NCI-H2196 (cell line): ENCODE results near the gene FAM240B.

Source experiments
- DNase-seq: peaks from one replicate; lab custom pipeline; 2025; ENCODE audit not compliant: unreplicated experiment; lab: John Stamatoyannopoulos, UW

Gene FAM240B

DNA sequence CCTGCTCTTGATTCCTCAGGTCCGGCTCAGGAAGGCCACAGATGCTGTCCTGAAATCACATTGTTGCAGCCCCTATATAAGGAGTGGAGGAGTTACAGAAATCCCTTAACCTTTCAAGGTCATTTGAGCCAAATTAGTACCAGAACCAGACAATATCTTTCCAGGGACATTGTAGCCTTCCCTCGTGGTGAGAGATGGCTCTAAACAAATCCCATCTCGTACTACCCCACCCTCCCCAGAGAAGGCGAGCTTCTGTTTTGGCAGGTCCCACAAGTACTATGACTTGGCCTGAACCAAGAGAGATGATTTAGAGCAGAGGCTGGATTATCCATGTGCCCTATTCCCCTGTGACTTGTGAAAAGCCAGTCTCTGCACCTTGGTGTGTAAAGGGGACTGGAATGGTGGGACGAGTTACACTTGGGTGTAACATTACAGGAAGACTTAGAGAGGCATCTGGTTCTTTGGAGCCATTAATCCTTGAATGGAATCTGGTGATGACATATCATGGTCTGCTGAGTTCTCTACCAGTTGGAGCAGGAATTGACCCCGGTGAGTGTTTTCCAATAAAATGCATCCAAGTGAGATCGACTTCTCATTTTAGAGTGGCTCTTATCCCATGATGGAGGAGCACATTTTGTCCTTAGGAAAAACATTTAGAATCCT lies at the start of gene FAM240B:
TSS of gene FAM240B (minus strand) at position 51 of the 663 bp plus-strand sequence. CDS start 16,134 bp downstream, outside the sequence.
- no peak for DNase-seq

DNA sequence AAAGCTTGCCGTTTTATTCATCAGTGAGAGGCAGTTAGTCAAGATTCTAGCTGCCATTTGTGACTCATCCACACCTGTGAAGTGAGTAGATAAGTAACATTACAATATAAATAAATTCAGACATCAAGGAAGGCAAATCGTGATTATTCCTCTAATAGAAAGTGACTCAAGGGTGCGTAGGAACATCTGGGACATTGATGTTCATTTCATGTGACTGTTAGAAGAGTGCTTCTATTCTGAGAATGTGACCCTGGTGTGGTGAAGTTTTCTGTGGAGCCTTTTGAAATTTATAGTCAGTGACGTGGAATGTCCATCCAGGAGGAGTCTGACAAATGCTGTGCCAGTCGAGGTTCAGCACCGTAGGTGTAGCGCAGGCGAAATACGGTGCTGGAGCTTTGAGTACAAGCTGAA lies 48.4 kb upstream of the FAM240B start:
- no peak for DNase-seq

DNA sequence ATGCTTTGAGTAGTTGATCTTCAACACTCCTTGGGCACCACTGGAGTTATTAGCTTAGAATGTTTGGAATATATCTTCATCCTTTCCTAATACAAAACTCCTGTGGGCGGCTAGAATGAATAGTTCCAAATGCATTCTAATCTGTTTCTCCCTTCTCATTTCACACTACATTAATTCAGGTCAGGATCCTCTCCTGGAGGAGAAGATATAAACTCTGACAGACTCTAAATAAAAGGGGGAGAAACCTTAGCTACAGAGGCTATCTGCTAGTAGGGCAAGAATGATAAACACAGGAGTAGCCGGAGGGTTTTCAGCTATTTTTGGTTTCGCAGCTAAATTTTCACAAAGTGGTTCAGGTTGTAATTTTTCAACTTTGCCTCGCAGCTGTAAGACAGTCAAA lies 45.2 kb upstream of the FAM240B start:
- no peak for DNase-seq

DNA sequence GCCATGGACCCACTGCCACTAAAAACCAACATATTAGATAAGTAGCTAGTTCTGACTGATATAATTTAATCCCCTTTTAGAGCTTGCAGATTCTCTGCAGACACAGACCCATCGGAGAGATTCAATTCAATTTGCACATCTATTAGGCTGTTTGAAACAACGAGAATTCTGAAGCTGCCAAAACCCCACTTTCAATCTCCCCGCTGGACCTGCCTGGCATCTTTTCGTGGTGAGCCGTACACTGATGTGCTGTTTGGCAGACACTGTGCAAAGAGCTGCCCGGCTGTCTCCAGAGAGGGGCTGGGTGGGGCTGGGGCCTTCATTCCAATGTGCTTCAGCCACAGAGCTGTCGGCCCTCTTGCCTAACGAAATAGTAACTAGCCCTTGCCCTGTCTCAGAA lies 42.1 kb upstream of the FAM240B start:
- no peak for DNase-seq

DNA sequence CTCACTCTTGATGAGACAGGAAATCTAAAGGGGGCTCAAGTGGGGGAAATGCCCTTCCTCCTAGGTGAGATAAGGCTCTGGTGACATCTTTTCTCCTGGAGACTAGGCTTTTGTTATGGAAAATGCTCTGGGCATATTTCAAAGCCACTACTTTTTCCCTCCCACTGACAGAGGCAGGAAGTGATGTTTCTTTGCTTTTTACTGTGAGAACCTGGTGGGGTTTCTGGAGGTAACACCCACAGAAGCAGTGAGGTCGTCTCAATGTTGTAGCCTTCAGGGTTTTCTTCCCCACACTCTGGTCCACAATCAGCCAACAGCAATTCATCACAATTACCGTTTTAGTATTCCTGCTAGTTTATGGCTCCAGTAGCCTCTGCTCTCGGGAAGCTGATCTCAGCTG lies 41.4 kb upstream of the FAM240B start:
- DNase-seq = no peak

DNA sequence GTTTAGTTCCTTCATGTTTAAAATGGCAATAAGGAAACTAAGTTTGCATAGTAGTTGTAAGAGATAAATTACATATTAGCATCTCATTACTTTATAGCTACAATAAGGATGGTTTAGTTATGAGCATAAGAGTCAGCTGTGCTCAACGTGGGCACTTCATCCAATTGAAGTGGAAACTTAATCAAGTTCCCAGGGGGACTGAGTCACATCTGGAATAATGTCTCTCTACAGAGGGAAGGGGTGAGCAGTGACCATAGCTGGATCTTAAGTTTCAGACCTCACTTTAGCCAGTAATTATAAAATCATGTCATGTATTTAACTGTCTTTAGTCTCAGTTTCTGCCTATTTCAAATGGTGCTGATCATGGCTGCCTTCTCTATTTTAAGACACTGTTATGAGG lies 36.8 kb upstream of the FAM240B start:
- no peak for DNase-seq

DNA sequence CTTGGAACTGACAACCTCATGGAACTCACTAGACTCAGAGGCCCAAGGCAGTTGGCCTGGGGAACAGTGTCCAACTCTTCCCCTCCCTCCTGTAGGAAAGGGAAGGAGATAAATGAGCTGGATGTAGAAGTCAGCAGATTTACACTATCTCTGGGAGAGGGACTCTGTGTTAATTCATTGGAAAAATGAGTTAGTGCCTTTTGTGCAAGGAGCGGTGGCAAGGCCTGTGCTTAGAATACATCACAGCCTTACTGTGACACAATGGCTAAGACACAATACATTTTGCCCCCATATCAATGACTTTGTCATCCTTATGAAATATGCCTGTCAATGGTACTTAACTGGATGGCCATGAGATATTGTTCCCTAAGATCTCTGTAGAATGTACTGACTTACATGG lies 28.0 kb upstream of the FAM240B start:
- no peak for DNase-seq

DNA sequence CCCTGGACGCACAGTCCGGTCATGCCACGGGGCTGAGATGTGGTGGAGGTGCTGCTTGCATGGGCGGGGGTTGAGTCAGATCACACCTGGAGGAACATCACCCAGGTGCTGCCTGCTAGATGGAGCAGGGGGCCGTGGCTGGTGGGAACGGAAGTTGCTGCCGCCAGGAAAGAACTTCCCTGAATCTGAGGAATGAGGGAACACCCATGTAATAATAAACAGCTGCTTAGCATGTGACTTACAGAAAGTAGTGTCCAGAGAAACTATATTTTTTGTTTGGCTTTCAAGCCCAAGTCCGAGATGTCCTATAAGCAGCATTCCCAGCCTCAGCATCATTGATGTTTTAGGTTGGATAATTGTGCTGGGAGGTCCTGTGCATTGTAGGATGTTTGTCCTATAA lies 27.1 kb upstream of the FAM240B start:
- no peak for DNase-seq

DNA sequence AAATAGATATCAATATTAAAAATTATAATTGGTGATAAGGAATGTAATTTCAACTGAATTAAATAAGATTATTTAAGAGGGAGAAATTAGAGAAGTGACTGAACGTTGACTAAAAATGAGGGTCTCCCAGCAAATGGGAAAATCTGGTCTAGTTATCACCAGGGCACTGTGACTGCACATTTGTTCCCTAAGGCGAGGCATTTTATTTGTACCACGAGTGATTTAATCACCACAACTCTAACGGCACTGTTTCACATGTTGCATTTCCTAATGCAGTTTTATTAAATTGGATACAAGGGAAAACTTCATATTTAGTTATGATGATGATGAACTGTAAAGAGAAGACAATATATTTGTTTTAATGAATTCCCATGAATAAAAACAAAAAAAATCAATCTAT lies 26.4 kb upstream of the FAM240B start:
- no peak for DNase-seq

DNA sequence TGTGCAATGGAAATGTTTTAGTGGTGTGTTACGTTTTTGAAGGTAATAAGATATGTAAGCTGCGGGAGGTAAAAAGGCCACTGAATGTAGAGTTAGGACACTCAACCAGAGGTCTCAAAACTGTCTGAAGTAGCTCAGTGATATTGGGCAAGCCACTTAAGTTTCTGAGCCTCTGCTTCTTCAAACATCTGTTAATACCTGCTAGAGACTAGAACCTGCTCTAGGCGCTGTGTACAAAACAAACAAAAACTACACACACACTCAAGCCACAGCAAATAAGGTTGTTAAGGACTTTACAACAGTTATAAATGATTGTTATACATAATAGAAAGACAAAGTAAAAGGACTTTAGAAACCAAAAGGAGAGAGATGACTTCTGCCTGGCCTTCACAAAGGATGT lies 24.6 kb upstream of the FAM240B start:
- DNase-seq = no peak

DNA sequence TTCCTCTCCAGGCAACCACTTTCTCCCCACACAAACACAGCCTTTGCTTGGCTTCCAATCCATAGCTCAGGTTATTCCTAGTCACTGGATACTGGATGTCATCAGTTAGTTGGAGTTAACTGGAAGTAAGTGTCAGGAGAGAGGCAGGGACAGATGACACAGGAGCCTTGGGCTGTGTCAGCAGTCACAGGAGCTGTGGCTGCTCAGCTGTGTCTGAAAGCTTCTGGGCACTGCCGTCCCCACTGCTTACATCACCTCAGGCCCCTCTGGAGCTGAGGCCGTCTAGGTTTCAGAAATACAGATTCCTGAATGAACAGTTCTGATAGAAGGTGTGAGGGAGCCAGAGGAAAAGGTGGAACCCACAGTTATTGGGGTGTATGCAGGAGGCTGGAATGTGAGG lies 17.3 kb upstream of the FAM240B start:
- DNase-seq = no peak

DNA sequence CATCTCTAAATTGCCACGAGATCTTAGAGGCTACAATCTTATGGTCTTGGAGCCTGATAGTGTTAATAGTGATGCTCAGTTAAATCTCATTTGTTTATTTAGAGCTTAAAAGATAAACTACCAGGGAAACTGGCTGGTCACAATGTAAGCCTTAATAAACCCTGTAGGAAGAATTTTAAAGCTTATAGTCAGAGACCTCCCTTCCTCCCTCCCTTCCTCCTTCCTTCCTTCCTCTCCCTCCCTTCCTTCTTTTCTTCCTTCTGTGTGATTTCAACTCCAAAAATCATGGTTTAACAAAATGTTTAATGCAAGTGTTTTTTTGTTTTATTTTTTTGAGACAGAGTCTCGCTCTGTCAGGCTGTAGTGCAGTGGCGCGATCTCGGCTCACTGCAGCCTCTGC lies 14.9 kb upstream of the FAM240B start:
- no peak for DNase-seq

DNA sequence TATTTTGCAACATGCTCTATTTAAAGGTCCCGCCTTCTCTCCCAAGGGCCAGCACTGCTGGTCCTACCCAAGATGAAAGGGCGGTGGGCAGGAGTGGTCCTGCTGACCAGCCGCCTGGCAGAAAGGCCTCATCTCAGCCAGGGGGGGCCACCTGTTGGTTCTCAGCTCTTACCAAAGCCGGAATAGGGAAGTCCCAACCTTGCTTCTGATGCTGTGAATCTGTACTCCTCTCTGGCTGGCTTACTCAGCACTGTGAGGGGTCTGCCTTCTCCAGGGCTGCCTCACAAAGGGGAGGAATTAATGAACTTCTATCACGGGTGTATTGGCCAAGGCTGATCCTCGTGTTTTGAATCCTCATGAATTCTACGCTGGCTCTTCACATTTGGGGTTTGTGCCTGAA lies 13.6 kb upstream of the FAM240B start:
- no peak for DNase-seq

DNA sequence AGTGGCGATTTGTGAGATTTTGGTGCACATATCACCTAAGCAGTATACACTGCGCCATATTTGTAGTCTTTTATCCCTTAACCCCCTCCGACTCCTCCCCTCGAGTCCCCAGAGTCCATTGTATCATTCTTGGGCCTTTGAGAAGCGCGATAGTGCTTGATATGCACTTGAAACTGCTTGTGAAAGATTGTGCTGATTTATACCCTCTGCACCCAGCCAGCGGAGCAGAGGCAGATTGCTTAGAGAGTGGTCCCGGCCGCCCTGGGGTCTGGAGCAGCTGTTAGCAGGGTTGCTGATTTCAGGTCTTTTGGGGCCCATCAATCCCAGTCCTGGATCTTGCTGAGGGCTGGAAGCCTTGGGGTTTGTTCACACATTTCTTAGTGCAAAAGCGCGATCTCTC lies 13.0 kb upstream of the FAM240B start:
- no peak for DNase-seq

DNA sequence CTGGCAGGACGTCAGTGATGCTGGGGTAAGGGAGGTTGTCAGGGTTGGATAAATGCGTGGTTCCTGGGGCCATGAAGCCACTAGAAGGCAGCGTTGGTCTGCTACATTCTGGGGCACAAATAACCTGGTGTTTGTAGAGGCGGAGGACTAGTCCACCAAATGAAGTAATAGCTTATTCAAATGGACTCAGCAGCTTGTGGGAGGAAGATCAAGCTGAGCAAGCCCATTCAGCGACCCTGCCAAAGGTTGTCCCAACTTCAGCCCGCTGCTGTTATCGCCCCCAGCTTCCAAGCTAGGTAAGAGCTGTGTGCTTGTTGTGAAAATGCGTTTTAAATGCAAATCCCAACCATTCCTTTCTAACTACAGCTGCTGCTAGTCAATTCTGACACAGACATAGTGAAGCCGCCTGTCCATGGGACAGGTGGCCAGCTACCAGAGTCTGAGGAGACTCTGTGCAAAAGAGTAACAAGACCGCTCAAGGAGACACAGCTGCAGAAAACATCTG lies 7.6 kb upstream of the FAM240B start:
- DNase-seq = no peak

DNA sequence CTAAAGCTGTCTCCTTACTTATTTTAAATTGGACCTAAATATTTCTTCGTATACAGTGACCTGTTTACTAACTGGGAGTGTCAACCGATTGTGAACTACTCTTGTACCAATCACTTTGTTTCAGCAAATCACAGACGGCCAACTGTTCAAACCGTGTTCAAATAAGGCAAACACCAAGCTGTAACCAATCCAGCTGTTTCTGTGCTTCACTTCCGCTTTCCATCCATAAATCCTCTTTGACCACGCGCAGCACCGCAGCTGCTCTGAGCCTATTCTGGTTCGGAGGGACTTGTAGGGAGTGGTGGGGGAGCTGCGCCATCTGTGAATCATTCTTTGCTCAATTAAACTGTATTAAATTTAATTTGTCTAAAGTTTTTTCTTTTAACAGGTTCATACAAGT lies 4.8 kb upstream of the FAM240B start:
- DNase-seq = no peak

DNA sequence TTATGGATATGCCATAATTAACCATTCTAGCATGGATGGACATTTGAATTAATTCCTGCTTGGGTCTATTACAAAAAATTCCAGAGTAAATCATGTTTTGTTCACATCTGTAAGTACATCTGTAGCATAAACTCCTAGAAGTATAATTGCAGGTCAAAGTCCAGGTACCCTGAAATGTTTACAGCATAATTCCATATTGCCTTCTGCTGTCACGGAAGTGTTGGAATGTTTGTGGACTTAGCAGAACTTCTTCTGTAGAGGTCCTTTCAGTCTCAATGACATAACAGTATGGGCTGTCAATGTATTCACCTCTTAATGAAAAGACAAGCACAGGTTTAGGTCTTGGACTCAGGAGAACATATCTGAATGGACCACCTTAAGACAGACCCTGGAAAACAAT lies 1.8 kb downstream of the FAM240B start:
- no peak for DNase-seq

DNA sequence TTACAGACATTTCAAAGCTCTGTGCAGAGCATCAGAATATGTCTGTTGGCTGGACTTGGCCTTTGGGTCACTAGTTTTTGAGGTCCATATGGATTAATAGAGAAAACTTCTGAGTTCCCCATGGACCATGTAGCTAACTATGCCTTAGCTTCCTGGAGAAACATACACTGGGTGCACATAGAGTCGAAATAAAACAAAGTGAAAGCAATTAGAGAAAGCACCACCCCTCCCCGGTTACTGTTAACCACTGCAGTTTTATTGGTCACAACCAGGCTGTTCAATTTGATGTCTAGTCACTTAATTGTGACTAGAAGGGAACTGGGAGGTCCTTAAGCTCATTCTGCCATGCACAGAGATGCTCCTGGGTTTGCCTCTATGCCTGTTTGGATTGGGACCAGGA lies 4.2 kb downstream of the FAM240B start:
- no peak for DNase-seq

DNA sequence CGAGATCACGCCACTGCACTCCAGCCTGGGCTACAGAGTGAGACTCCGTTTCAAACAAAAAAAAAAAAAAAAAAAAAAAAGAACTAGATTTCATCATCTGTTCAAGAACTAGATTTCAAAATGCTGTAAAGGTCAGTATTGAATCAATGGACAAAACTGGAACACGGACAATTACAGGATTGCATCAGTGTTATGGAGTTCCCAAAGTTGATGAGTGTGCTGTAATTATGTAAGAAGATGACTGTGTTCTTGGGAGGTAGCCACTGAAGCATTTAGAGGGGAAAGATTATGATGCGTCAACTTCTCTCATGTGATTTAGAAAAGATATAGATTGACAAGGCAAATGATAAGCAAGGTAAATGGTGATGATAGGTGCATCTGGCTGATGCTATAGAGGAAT lies 6.5 kb downstream of the FAM240B start:
- no peak for DNase-seq

DNA sequence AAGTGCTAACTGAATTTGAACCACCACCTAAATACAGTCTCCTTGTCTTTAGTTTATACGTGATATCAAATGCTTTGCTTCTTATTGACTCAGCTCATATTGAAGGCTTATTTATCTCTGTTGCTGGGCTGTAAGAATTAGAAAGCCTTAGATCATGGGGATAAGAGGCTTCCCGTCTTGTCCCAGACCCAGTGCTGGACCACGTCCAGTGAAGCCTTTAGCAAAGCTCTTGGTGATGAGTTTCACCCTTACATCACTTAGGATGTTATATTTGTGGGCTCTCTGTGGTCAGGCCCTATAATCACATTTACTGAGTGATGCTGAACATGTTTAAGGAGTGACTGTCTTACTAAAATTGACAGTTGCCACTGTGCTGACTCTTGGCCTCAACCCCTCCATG lies 11.2 kb downstream of the FAM240B start:
- DNase-seq = no peak

DNA sequence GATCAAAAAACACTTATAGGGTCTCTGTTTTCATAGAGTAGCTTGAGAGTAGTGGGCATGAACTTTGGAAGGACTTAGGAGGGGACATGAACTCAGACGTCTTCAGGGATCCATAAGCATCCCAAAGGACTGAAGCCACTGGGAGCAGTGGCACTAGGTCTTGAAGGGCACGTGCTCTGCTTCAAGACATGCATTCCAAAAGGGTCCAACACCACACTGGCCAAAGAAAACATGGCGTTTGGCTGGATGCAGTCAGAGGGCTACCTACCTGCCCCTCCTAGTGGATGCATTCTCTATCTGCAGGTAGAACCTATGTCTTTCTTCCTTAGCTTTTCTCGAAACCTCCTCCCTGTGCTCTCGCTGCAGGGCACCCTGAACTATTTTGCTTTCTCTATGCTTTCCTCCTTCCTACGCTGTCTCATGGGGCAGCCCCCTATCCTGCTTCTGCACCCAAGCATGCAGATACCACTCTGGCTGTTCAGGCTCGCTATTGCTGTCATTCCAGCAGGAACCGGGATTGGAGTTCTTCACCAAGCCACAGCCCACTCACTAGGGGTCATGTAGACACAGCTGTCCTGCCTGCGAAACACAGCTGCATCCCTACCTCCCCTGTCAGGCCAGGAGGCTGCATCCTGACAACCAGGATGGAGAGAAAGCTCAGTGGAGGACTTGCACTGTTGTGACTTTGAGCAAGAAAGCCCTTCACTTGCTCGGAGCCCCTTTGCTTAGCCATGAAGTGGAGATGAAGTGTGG lies 11.9 kb downstream of the FAM240B start:
- DNase-seq = no peak

DNA sequence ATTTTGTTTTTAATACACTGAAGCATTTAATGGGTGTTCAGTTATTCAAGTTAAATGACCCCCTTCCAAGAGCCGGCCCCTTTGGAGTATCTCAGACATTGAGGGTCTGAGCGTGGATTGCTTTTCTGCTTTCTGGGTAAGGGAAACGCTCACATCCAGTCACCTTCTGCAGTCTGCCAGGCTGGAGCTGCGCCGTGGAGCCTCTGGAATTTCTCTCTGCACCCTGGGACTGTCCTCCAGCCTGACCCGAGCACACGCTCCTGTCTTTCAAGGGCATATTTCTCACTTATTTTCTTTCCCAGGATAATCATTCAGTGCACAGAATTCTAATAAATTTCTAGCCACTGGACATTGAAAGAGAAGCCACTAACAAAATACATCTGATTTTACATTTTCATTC lies 13.4 kb downstream of the FAM240B start:
- DNase-seq = no peak

DNA sequence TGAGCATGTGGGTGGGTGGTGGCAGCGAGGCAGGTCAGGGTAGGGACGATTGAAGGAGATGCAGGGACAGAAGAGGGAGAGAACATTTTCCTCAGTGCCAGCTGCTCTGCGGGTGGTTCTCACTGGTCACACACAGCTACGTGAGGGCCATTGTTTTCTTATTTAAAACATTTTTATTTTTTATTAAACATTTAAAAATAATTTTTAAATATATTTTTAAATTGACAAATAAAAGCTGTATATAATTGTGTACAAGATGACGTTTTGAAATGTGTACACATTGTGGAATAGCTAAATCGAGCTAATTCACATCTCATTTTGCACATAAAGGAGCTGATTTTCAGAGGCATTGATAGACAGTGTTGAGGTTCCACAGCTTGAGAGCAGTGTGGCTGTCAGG lies 14.0 kb downstream of the FAM240B start:
- DNase-seq = no peak
